AG09319 (cell line): Measurements from ENCODE around the gene PHYHD1.

ENCODE experiments used
- DNase-seq: peaks from one replicate; pipeline ENCODE4 v3.0.0-alpha.2; 2010; ENCODE audit warnings: low read depth; ENCODE audit errors: extremely low read depth
- CTCF ChIP-seq: IDR thresholded peaks from 2 replicates; pipeline ENCODE4 v1.5.1; 2011; ENCODE audit warnings: low read depth, mild to moderate bottlenecking, inconsistent platforms, low read length, moderate library complexity

PHYHD1 gene

GRCh38 chr9:128920381-128921058 is at the start of gene PHYHD1:
PHYHD1 (plus strand) TSS chr9:128920982; CDS start chr9:128922324, 1,342 bp downstream.
- DNase-seq, result no peak
- TF ChIP-seq CTCF, result no peak

GRCh38 chr9:128877852-128878251 is 42.9 kb upstream of the PHYHD1 start:
- TF ChIP-seq CTCF, result no peak
- no peak for DNase-seq

GRCh38 chr9:128881884-128882676 is 38.7 kb upstream of the PHYHD1 start, which contains the start of the genes KYAT1 and LRRC8A:
KYAT1 (minus strand) TSS chr9:128881950; CDS start chr9:128845405, 36,545 bp downstream.
LRRC8A (plus strand) TSS chr9:128882133; CDS start chr9:128907165, 25,032 bp downstream.
- no peak for TF ChIP-seq CTCF
- peak; percentile 81 for DNase-seq

GRCh38 chr9:128882677-128883603 is 37.8 kb upstream of the PHYHD1 start:
- TF ChIP-seq CTCF, result no peak

GRCh38 chr9:128884164-128884563 is 36.6 kb upstream of the PHYHD1 start:
- DNase-seq, result no peak
- no peak for TF ChIP-seq CTCF

More at GRCh38 chr9:128882677-128883603, 37.8 kb upstream of the PHYHD1 start:
- DNase-seq, result no peak

GRCh38 chr9:128885376-128885775 is 35.4 kb upstream of the PHYHD1 start:
- TF ChIP-seq CTCF, result no peak
- no peak for DNase-seq
